ENCODE data around the gene AVL9. TPM values are rescaled to one million over a fixed set of nuclear protein-coding genes. Genes with fewer than 3 reads are reported as not detected.

Gene AVL9
- total and polyA plus RNA-seq, 2 of the 13 experiments (the other 11 are each of a cell fraction or from before 2014, with no cell fraction given): 29.9 to 48.0 TPM

GRCh38 chr7:32577421-32577820 lies 82.1 kb downstream of the AVL9 start (continued):
- TF ChIP-seq NFE2L1 (CRISPR knock-in tag; IDR thresholded peaks at IDR 0.05; ENCODE audit: borderline replicate concordance): no peak
- TF ChIP-seq PATZ1 (CRISPR knock-in tag; IDR thresholded peaks at IDR 0.05): no peak
- no peak for TF ChIP-seq RFXANK (CRISPR knock-in tag; IDR thresholded peaks at IDR 0.05)
- no peak for TF ChIP-seq ZFP90 (CRISPR knock-in tag; IDR thresholded peaks at IDR 0.05; ENCODE audit: borderline replicate concordance)
- TF ChIP-seq ETV5 (CRISPR knock-in tag; IDR thresholded peaks at IDR 0.05; ENCODE audit: borderline replicate concordance): no peak
- TF ChIP-seq MAX (IDR thresholded peaks at IDR 0.05): no peak
- no peak for TF ChIP-seq NPAS2 (CRISPR knock-in tag; IDR thresholded peaks at IDR 0.05; ENCODE audit: borderline replicate concordance)
- no peak for TF ChIP-seq SETDB1 (CRISPR knock-in tag; IDR thresholded peaks at IDR 0.05; ENCODE audit: borderline replicate concordance)
- TF ChIP-seq HBP1 (CRISPR knock-in tag; IDR thresholded peaks at IDR 0.05; ENCODE audit: low read depth): no peak
- TF ChIP-seq ZNF280D (CRISPR knock-in tag; IDR thresholded peaks at IDR 0.05): no peak

All from HepG2 (cell line).